Measurements from ENCODE around the gene CISH.

CISH gene

DNA sequence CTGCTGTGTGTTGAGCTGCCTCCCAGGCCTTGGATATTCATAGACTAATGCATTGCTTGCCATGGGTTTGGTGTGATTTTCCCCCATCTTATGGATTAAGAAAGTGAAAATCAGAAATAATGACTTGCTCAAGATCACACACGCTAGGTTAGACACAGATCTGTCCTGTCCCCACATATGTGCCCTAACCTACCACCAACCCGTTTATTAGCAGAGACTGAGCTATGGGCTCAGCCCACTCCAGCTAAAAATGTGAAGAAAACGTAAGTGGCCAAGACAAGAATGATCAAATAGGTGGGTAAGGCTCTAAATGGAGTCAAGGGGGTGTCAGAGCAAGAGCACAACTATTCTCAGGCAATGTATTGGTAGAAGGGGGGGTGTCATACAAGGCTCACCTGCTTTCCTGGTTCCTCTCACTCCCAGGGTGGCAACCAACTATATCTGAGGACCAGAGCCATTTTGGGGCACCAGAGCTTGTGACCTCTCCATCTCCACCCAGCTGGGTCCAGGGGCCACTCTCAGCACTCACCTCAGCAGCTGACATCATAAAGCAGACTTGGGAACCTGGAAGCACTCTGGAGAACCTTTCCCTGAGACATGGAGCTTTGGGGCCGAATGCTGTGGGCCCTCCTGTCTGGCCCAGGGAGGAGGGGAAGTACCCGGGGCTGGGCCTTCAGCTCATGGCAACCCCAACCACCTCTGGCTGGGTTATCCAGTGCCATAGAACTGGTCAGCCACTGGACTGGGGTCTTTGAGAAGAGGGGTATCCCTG lies 40.9 kb downstream of the CISH start:
- ATAC-seq, result no peak
- Mint-ChIP-seq H3K36me3 (ENCODE audit: low read depth) (peaks cover 37% of the 10 kb centered on the region), H3K27ac (peak overlapping the region; percentile 95), H3K4me3 (peak overlapping the region; percentile 98), H3K4me1 (peaks cover 73% of the 10 kb centered on the region), H3K27me3 (peaks cover 3% of the 10 kb centered on the region), H3K9me3 (no peaks in the 10 kb centered on the region)
- DNase-seq, result no peak

DNA sequence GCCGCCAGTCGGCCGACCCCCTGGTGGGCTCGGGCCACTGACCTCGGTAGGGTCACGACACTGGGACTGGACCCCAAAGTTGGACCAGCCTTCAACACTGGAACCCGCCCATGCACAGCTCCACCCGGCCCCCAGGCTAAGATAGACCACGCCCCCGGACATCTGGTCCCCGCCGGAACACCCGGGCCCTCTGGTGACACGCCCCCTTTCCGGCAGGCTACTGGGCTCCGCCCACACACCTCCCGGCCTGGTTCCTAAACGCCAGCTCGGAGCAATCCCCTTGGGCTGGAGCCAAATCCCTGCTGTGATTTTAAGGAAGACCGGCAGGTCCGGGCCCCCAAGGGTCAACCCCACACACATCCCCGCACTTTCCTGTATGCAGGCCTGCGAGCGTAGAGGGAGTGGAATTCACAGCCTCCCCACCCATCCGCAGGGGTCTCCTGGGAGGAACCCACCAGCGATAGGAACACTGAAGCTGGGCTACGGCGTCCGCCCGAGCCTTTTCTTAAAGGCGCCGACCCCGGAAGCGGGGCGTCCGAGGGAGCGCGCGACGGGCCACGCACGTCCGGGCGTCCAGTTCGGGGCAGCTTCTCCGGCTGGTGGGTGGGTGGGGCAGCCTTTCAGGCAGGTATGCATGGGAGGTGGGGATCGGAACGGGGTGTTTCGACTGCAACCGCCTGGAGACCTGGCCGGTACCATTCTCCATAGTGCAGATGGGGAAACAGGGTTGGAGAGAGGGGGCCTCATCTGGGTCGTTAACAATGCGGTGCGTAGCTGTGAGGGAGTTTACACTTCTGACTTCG lies 42.4 kb downstream of the CISH start, which contains the start of gene HEMK1:
HEMK1 (plus strand) TSS at position 576 of the 803 bp plus-strand sequence. CDS start 1,583 bp downstream, outside the sequence.
- H3K27ac Mint-ChIP-seq, result peak within 1 kb of the TSS; percentile 95
- peaks cover 57% of the 10 kb centered on the region for H3K4me1 Mint-ChIP-seq
- H3K4me3 Mint-ChIP-seq, result peak within 1 kb of the TSS; percentile 98

GRCh38 chr3:50567386-50568167 lies 44.0 kb downstream of the CISH start, which contains the start of gene C3orf18:
TSS of gene C3orf18 (minus strand) at chr3:50567747. CDS start at chr3:50565699, 2,048 bp downstream.
- H3K4me1 Mint-ChIP-seq, result peaks cover 46% of the 10 kb centered on the region
- peak within 1 kb of the TSS; percentile 95 for H3K27ac Mint-ChIP-seq
- peaks cover 21% of the 10 kb centered on the region for H3K36me3 Mint-ChIP-seq (ENCODE audit: low read depth)
- H3K27me3 Mint-ChIP-seq, result no peaks in the 10 kb centered on the region
- H3K4me3 Mint-ChIP-seq, result peak within 1 kb of the TSS; percentile 98
- peak; percentile 96 for DNase-seq
- H3K9me3 Mint-ChIP-seq, result no peaks in the 10 kb centered on the region
- peak; percentile 82 for ATAC-seq

More for the DNA sequence above, 42.4 kb downstream of the CISH start, which contains the start of gene HEMK1:
- Mint-ChIP-seq H3K36me3 (ENCODE audit: low read depth) (peaks cover 31% of the 10 kb centered on the region), H3K27me3 (peaks cover 3% of the 10 kb centered on the region), H3K9me3 (no peaks in the 10 kb centered on the region)
- DNase-seq, result peak; percentile 98
- ATAC-seq, result peak; percentile 28

DNA sequence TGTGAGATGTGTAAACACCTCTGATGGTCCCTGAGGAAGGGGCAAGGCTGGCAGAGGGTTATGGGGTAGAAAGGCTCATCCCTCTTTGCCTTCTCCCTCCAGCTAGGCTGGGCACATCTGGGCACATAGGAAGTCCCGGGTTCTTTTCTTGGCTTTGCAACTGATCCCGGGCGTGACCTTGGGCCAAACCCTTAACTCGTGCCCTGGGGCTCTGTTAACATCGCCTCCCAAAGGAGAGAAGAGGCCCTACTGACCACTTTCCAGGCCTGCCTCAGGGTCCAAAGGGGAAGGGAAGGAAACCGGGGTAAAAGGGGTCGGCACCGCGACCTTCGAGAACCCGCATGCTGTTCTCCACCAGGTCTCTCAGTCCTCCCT lies 44.6 kb downstream of the CISH start:
- H3K4me1 Mint-ChIP-seq, result peaks cover 41% of the 10 kb centered on the region
- peaks cover 17% of the 10 kb centered on the region for H3K36me3 Mint-ChIP-seq (ENCODE audit: low read depth)
- H3K9me3 Mint-ChIP-seq, result no peaks in the 10 kb centered on the region
- H3K4me3 Mint-ChIP-seq, result peak overlapping the region; percentile 77
- H3K27me3 Mint-ChIP-seq, result no peaks in the 10 kb centered on the region
- DNase-seq (no peak), ATAC-seq (no peak)
- no peak overlapping the region for H3K27ac Mint-ChIP-seq

DNA sequence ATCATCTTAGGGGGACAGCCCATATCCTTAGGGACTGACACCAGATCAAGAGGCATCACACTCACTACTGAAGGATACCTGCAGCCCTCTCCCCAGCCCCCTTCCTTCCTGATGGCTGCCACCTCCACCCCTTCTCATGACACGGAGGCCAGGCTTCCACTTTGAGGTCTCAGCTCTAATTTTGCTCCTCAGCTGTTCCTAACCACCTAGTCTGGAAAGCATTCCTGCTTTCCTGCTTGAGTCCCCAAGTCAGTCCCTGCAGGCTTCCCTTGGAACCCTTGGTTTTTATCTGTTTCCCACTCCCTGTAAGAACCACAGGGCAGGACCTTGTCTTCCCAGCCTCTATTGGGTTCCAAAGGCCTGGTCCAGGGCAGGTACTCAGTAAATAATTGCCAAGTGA lies 47.3 kb downstream of the CISH start:
- H3K36me3 Mint-ChIP-seq (ENCODE audit: low read depth), result peaks cover 2% of the 10 kb centered on the region
- ATAC-seq (no peak), DNase-seq (no peak)
- H3K27me3 Mint-ChIP-seq, result no peaks in the 10 kb centered on the region
- H3K9me3 Mint-ChIP-seq, result no peaks in the 10 kb centered on the region
- H3K4me1 Mint-ChIP-seq, result peaks cover 20% of the 10 kb centered on the region
- no peak overlapping the region for H3K27ac Mint-ChIP-seq
- no peak overlapping the region for H3K4me3 Mint-ChIP-seq

DNA sequence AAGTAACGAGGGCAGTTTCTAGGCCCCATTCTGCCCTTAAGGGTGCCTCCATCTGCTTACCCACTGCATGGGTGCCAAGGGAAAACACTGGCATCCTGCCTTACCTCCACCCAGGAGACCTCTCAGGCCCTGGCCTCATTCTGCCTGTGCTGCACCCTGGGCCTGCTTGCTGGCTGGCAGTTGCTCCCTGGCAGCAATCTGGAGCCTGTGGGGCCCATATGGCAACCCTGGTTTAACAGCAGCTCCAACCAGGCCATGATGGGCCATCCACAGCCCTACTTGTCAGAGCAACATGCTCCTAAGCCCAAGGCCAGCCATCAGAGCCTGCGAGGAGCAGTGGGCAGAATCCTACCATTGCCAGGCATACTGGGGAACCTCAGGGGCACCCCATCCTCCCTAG lies 47.7 kb downstream of the CISH start:
- no peak for ATAC-seq
- Mint-ChIP-seq H3K4me3 (no peak overlapping the region), H3K4me1 (peaks cover 20% of the 10 kb centered on the region)

DNA sequence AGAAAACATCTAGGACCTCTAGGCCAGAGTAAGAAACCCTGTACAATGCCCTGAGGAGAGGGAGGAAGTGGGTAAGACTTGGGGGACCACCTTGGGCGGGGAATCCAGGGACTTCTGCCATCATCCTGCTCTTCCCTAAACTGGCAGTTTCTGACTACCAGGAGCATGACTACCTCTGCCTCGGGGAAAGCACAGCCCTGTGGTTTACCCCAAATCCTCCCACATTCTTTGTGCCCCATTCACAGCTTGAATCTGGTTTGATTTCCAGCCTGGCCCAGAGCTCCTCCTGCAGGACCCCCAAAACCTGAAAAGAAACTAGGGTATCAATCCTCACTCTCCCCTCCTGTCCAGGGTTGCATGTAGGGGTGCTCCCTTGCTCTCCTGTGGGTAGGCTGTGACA lies 48.7 kb downstream of the CISH start:
- H3K9me3 Mint-ChIP-seq, result no peaks in the 10 kb centered on the region
- DNase-seq (no peak), ATAC-seq (no peak)
- peaks cover 18% of the 10 kb centered on the region for H3K4me1 Mint-ChIP-seq
- no peak overlapping the region for H3K27ac Mint-ChIP-seq
- H3K27me3 Mint-ChIP-seq, result no peaks in the 10 kb centered on the region
- no peak overlapping the region for H3K4me3 Mint-ChIP-seq
- no peaks in the 10 kb centered on the region for H3K36me3 Mint-ChIP-seq (ENCODE audit: low read depth)

More for the DNA sequence above, 47.7 kb downstream of the CISH start:
- Mint-ChIP-seq H3K27ac (no peak overlapping the region), H3K9me3 (no peaks in the 10 kb centered on the region), H3K27me3 (no peaks in the 10 kb centered on the region), H3K36me3 (ENCODE audit: low read depth) (peaks cover 2% of the 10 kb centered on the region)
- DNase-seq, result no peak

GRCh38 chr3:50559702-50560101 lies 51.9 kb downstream of the CISH start:
- no peak for ATAC-seq
- H3K9me3 Mint-ChIP-seq, result no peaks in the 10 kb centered on the region
- peaks cover 5% of the 10 kb centered on the region for H3K4me1 Mint-ChIP-seq
- H3K4me3 Mint-ChIP-seq, result no peak overlapping the region
- DNase-seq, result no peak
- no peak overlapping the region for H3K27ac Mint-ChIP-seq
- H3K27me3 Mint-ChIP-seq, result peaks cover 1% of the 10 kb centered on the region
- H3K36me3 Mint-ChIP-seq (ENCODE audit: low read depth), result no peaks in the 10 kb centered on the region

- H3K4me1 Mint-ChIP-seq, result peaks cover 1% of the 10 kb centered on the region
- no peak for ATAC-seq
- H3K36me3 Mint-ChIP-seq (ENCODE audit: low read depth), result no peaks in the 10 kb centered on the region
- H3K27me3 Mint-ChIP-seq, result peaks cover 1% of the 10 kb centered on the region
- DNase-seq, result no peak
- H3K27ac Mint-ChIP-seq, result no peak overlapping the region
- no peaks in the 10 kb centered on the region for H3K9me3 Mint-ChIP-seq
- H3K4me3 Mint-ChIP-seq, result no peak overlapping the region
Observed at GRCh38 chr3:50557915-50558314, 53.7 kb downstream of the CISH start.

DNA sequence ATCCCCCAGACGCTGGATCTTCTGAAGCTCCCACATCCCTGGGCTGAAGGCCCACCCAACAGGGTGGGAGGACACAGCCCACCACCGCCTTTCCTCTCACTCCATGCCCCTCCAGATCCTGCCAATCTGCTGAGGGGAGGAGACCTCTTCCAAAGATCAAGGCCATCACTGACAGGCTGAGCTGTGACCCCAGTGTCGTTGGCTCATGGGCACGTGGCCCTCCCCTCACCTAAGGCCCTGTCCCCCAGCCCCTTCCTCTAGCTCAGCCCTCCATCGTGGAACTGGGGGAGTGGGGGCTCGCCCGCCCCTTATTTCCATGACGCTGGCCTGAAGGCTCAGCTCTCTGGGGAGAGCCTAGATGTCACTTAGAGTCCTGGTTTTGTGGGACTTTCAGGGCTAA lies 54.5 kb downstream of the CISH start:
- no peaks in the 10 kb centered on the region for H3K4me1 Mint-ChIP-seq
- DNase-seq (no peak), ATAC-seq (no peak)
- H3K36me3 Mint-ChIP-seq (ENCODE audit: low read depth), result no peaks in the 10 kb centered on the region
- no peaks in the 10 kb centered on the region for H3K9me3 Mint-ChIP-seq
- no peak overlapping the region for H3K27ac Mint-ChIP-seq
- H3K27me3 Mint-ChIP-seq, result peaks cover 1% of the 10 kb centered on the region
- H3K4me3 Mint-ChIP-seq, result no peak overlapping the region

All from activated naive CD8-positive, alpha-beta T cell treated with anti-CD3 and anti-CD28 coated beads, Interleukin-2, amount 50 U/mL, for 24 hours (primary cell).